ENCODE results near the gene ZBTB21. TPM values are rescaled to one million over a fixed set of nuclear protein-coding genes. Genes with fewer than 3 reads are reported as not detected.

ZBTB21 gene
- total and polyA plus RNA-seq, 2 of the 8 experiments (the other 6 are each of a cell fraction or from before 2014, with no cell fraction given): 3.9 to 17.8 TPM

- TF ChIP-seq POU5F1 (IDR thresholded peaks at IDR 0.05; ENCODE audit: low read depth, low read length): no peak
- no peak for TF ChIP-seq CREB1 (IDR thresholded peaks at IDR 0.05)
- TF ChIP-seq CHD1 (IDR thresholded peaks at IDR 0.05; ENCODE audit: low read depth, low read length): no peak
- TF ChIP-seq RFX5 (IDR thresholded peaks at IDR 0.05; ENCODE audit: borderline replicate concordance, low read depth, low read length): no peak
- no peak for TF ChIP-seq PHF8 (conservative IDR thresholded peaks at IDR 0.05; ENCODE audit: low read depth, low read length)
- TF ChIP-seq, protein P1, sequence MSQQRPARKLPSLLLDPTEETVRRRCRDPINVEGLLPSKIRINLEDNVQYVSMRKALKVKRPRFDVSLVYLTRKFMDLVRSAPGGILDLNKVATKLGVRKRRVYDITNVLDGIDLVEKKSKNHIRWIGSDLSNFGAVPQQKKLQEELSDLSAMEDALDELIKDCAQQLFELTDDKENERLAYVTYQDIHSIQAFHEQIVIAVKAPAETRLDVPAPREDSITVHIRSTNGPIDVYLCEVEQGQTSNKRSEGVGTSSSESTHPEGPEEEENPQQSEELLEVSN (IDR thresholded peaks at IDR 0.05): no peak
Measured at GRCh38 chr21:42028766-42029425, 18.7 kb upstream of the ZBTB21 start (continued).
